NCI-H187 (cell line): Measurements from ENCODE around the gene CNGB1.
"Not testable (repeated sequence)": the region's sequence is repeated elsewhere in the genome, so short reads cannot be mapped to it uniquely, and the experiment has no call there.

ENCODE experiments used
- DNase-seq, 2 experiments: peaks; one replicate each; lab custom pipeline; 2025; lab: John Stamatoyannopoulos, UW

Gene CNGB1

GRCh38 chr16:57952909-57953308 is 18.0 kb downstream of the CNGB1 start:
- DNase-seq: no peak

DNA sequence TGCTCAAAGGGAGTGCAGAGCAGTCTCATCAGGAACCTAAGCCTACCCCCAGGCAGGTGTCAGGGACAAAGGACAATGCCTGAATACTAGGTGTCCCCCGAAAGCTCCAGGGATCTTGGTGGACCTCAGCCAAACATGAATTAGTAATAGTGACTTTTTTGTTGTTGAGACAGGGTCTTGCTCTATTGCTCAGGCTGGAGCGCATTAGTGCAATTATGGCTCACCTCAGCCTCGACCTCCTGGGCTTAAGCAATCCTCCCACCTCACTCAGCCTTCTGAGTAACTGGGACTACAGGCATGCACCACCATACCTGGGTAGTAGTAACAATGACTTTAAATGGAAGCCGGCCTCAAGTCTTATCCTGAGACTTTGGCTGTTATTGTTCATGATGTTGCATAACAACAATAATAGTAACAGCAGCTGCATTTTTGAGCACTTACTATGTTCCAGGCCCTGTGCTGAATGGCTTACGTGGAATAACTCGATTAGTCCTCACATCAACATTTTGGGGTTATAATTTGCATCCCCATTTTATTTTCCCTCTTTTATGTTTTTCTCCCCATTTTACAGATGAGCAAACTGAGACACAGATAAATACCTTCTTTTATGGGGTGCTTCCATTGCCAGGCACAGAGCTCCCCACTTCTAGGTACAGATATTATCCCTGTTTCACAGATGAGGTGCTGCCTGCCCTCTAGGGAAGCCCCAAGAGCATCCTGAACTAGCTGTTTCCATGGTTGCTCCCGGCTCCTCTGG is 19.5 kb downstream of the CNGB1 start:
- DNase-seq: no peak

GRCh38 chr16:57950382-57950781 is 20.5 kb downstream of the CNGB1 start:
- DNase-seq: no peak

GRCh38 chr16:57949595-57950238 is 21.2 kb downstream of the CNGB1 start:
- no peak for DNase-seq

DNA sequence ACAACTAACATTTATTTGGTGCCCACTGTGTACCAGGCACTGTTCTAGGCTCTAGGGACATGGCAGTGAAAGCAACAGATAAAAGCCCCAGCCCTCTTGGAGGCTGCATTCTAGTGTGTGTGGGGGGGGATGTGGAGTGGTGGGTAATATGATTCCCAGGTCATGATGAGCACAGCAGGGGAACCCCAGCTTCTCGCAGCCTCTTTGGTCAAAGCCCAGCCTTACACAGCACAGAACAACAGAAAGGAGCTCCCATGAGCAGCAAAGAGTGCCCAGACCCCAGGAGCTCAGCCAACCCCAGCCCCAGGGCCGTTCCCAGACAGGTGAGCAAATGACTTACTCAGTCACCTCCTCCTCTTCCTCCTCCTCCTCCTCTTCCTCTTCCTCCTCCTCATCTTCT is 21.9 kb downstream of the CNGB1 start:
- DNase-seq: no peak

- no peak for DNase-seq
Measured at GRCh38 chr16:57948027-57948426, 22.9 kb downstream of the CNGB1 start.

DNA sequence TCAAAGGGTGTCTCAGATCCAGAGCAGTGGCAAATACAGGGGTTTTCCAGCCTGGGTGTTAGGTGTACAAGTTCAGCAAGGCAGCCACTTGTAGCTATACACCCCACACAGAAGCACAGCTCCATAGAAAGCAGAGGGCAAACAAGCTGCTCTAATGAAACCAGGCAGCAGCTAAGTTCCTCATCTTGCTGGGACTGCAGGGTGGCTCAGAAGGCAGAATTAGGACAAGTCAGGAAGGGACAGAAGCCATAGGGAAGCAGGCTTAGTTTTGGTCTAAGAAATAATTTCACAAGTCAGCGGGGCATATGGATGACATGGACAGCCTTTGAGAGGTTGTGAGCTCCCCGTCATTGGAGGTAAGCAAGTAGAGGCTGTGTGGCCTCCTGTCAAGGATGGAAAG is 23.7 kb downstream of the CNGB1 start:
- no peak for DNase-seq

- DNase-seq: no peak
Measured at GRCh38 chr16:57946181-57946801, 24.6 kb downstream of the CNGB1 start.

DNA sequence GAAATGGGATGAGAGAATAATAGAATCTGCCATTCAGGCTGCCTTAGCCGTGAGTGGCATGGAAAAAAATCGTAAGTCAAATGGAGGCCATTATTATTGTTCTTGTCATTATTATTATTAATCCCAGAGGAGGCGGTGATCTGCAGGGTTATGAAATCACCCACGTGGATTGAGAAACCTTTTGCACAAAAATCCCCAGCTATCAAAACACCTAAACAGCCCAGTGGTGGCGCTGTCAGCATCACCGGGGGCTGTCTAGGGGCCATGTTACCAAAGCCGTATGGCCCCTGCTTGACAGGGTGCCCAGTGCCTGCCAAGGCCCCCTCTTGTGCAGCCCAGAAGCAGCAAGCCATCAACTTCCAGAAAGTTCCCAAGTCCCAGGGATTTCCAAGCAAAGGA is 25.2 kb downstream of the CNGB1 start:
- no peak for DNase-seq

GRCh38 chr16:57944970-57945739 is 25.8 kb downstream of the CNGB1 start:
- no peak for DNase-seq

DNA sequence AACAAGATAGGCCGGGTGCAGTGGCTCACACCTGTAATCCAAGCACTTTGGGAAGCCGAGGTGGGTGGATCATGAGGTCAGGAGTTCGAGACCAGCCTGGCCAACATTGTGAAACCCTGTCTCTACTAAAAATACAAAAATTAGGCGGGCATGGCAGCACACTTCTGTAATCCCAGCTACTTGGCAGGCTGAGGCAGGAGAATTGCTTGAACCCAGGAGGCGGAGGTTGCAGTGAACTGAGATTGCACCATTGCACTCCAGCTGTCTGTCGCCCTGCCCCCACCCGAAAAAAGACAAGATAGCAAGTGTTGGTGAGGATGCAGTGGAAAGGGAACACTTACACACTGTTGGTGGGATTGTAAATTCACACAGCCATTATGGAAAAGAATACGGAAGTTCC is 27.5 kb downstream of the CNGB1 start:
- DNase-seq: not testable (repeated sequence)

DNA sequence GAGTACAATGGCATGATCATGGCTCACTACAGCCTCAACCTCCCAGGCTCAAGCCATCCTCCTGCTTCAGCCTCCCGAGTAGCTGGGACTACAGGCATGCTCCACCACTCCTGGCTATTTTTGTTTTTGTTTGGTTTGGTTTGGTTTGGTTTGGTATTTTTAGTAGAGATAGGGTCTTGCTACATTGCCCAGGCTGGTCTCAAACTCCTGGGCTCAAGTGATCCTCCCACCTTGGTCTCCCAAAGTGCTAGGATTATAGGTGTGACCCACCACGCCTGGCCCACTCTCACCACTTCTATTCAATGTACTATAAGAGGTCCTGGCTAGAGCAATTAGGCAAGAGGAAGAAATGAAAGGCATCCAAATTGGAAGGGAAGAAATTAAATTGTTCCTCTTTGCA is 29.0 kb downstream of the CNGB1 start:
- not testable (repeated sequence) for DNase-seq

- DNase-seq: no peak
Measured at GRCh38 chr16:57941016-57941664, 29.8 kb downstream of the CNGB1 start.

DNA sequence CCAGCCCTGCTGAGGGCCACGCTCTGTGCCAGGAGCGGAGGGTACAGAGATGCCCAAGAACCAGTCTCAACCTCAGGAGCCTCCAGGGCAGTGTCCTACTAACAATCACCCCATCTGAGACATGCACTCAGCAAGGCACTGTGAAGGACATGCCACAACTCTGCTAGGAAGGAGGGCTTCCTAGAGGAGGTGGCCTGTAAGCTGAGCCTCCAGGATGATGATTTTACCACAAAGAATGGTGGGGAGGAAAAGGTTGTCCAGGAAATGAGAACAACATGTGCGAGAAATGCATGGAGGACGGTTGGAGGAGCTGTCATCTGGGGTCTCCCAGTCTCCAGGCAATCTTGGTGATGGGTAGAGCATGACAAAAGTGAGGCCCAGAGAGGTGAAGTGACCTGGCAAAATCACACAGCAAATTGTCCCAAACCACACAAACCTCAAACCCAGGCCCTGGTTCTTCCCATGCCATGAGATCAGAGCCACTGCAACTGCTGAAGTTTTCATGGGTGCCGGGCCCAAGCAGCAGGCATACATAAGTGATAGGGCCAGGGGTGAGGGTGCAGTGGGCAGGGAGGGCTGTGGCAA is 30.5 kb downstream of the CNGB1 start:
- no peak for DNase-seq

DNA sequence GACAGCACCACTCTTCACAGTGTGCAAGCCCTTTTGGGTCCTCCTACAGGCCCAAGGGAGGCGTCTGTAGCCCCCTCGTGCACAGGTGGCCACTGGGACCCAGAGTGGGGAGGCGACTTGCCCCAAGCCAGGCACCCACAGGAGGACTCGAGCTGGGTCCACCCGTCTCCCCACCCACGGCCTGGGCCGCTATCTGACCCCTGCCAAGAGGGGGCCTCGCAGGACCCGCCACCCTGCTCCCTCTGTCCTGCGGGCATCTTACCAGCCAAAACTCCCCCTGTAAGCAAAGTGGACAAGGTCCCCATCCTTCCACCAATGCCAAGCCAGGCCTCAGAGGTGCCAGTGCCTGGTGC is 31.1 kb downstream of the CNGB1 start:
- no peak for DNase-seq

- DNase-seq: no peak
Measured at GRCh38 chr16:57938936-57939871, 31.7 kb downstream of the CNGB1 start.

- no peak for DNase-seq
Measured at GRCh38 chr16:57938484-57938883, 32.4 kb downstream of the CNGB1 start.

- no peak for DNase-seq
Measured at GRCh38 chr16:57937861-57938260, 33.1 kb downstream of the CNGB1 start.

DNA sequence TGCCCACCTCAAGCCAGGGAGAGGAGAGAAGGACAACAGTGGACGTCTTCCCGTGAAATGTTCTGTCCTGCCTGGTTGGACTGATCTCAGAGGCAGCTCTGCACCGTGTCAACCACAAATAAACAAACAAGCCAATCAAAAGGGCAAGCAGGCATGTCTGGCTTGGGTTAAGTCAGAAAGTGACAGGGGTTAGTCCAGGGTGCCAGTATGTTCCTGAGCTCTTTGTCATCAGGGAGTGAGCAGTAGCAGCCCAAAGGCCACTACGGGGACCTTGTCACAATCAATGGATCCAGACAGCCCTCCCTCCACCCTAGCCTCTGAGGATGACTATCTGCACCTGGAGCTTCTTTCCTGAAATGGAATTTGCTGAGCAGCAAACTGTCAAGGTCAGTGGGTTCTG is 35.0 kb downstream of the CNGB1 start:
- DNase-seq: no peak

- DNase-seq: no peak
Measured at GRCh38 chr16:57930533-57930932, 40.4 kb downstream of the CNGB1 start.

DNA sequence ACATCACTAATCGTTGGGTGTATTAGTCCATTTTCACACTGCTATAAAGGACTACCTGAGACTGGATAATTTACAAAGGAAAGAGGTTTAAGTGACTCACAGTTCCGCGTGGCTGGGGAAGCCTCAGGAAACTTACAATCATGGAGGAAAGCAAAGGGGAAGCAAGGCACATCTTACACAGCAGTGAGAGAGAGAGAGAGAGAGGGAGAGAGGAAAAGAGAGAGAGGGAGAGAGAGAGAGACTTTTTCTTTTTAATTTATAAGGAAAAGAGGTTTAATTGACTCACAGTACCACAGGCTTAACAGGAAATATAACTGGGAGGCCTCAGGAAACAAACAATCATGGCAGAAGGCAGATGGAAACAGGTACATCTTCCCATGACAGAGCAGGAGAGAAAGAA is 41.7 kb downstream of the CNGB1 start:
- DNase-seq: no peak
